BE2C (cell line): ENCODE results near the gene BCL11A.
A peak's percentile ranks its signal among the peaks of the same experiment; 100 is the strongest.

Source experiments
- DNase-seq: peaks from one replicate; pipeline ENCODE4 v3.0.0-alpha.2; 2020
- H3K27me3 ChIP-seq: fragments of 250-450 bp; sonication (Bioruptor Pico); 2 replicates; pipeline ENCODE4 v1.5.1; 2020; ENCODE audit warnings: mild to moderate bottlenecking
- H3K36me3 ChIP-seq: fragments of 250-450 bp; sonication (Bioruptor Pico); 2 replicates; pipeline ENCODE4 v1.5.1; 2020; ENCODE audit warnings: mild to moderate bottlenecking
- H3K4me1 ChIP-seq: fragments of 250-450 bp; sonication (Bioruptor Pico); 2 replicates; pipeline ENCODE4 v1.5.1; 2020
- H3K4me3 ChIP-seq: 2 replicates; pipeline ENCODE4 v1.5.1; 2011; ENCODE audit warnings: low read depth, low read length
- H3K9me3 ChIP-seq: fragments of 250-450 bp; sonication (Bioruptor Pico); 2 replicates; pipeline ENCODE4 v1.5.1; 2020
- CTCF ChIP-seq: IDR thresholded peaks from 2 replicates; pipeline ENCODE4 v1.5.1; 2012; ENCODE audit warnings: mild to moderate bottlenecking, low read depth, low read length

BCL11A gene

DNA sequence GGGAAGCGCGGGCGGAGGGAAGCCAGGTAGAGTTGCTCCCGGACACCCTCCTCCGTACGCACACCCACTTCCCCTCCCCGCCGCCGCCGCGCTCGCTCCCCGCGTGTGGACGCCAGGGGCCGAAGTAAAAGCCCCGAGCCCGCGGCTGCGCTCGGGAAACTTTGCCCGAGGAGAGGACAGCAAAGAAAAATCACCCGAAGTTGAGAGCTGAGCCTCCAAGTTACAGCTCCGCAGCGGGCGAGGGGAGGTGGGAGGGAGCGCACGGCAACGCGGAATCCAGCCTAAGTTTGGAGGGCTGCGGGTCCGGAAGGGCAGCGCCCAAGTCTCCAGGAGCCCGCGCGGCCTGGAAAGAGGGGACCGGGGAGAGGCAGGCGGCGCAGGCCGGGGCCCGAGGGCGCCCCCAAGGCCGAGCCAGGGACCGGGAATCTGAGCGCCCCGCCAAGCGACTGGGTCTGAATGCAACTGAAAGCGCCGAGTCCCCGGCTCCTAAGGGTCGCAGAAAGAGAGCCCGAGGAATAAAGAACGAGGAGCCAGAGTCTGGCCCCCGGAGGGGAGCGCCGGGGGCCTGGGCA is 706 bp upstream of the BCL11A start:
- peaks cover 27% of the 10 kb centered on the region for H3K27me3 ChIP-seq
- H3K4me3 ChIP-seq, result peak overlapping the region; percentile 68
- no peaks in the 10 kb centered on the region for H3K9me3 ChIP-seq
- H3K4me1 ChIP-seq, result no peaks in the 10 kb centered on the region
- no peak for TF ChIP-seq CTCF
- H3K36me3 ChIP-seq, result no peaks in the 10 kb centered on the region; the same call in 1 of the 2 replicates
- DNase-seq, result peak; percentile 50

- TF ChIP-seq CTCF, result no peak
- no peaks in the 10 kb centered on the region; the same call in 1 of the 2 replicates for H3K36me3 ChIP-seq
- H3K4me3 ChIP-seq, result peak overlapping the region; percentile 87
- no peaks in the 10 kb centered on the region for H3K9me3 ChIP-seq
- peaks cover 25% of the 10 kb centered on the region for H3K27me3 ChIP-seq
- no peaks in the 10 kb centered on the region for H3K4me1 ChIP-seq
- DNase-seq, result no peak
These were observed 481 bp downstream of the BCL11A start for GRCh38 chr2:60552851-60553494.

DNA sequence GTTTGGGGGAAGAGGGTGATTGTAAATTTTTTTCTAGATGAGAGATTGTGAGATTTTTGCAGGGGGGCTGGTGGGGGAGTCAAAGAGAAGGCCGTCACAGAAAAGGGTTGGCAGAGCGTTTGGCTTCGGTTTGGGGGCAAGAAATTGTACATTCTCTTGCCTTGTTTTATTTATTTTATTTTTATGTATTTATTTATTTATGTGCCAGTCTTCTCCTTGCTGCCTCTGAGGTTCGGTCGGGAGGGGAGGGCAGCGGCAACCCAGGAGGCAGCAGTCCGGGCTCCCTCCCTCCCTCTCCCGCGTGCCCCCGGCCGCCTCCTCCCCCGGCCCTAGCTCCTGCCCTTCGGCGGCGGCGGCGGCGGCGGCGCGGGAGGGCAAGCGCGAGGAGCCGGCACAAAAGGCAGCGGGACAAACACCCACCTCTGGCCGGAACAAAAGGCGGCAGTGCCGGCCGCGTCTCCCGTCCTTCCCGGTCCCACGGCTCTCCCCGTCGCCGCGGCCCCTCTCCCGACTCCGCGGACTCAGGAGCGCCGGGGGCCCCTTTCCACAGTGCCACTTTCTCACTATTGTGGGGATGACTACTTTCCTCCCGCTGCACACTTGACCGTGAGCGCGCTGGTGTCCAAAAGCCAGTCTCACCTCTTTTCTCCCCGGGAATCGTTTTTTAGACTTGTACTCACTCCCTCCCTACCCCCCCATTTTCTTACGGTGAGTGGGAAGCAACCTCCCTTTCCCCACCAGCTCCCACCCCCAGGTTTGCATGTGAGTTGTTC is 1.2 kb downstream of the BCL11A start:
- Histone ChIP-seq H3K9me3 (no peaks in the 10 kb centered on the region), H3K27me3 (peaks cover 18% of the 10 kb centered on the region), H3K4me1 (no peaks in the 10 kb centered on the region), H3K4me3 (peak overlapping the region; percentile 87), H3K36me3 (no peaks in the 10 kb centered on the region; the same call in 1 of the 2 replicates)
- no peak for TF ChIP-seq CTCF
- peak; percentile 41 for DNase-seq

GRCh38 chr2:60551240-60552077 is 2.0 kb downstream of the BCL11A start:
- TF ChIP-seq CTCF, result no peak
- Histone ChIP-seq H3K36me3 (no peaks in the 10 kb centered on the region; the same call in 1 of the 2 replicates), H3K9me3 (no peaks in the 10 kb centered on the region), H3K4me1 (no peaks in the 10 kb centered on the region), H3K27me3 (peaks cover 12% of the 10 kb centered on the region), H3K4me3 (peak overlapping the region; percentile 87)
- DNase-seq, result peak; percentile 45

DNA sequence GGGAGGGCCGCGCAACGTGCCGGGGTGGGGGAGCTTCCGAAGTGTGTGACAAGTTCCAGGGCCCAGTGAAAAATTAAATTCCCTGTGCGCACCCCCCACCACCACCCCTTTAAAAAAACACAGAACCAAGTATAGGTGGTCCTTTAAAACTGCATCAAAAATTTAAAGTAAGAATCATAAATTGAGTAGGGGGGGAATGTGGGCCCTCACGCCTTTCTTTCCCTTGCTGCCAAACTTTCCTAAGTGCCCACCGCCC is 2.5 kb downstream of the BCL11A start:
- Histone ChIP-seq H3K4me3 (peak overlapping the region; percentile 87), H3K27me3 (peaks cover 7% of the 10 kb centered on the region; the same call in 1 of the 2 replicates), H3K9me3 (no peaks in the 10 kb centered on the region), H3K36me3 (peaks cover under 1% of the 10 kb centered on the region), H3K4me1 (no peaks in the 10 kb centered on the region)
- no peak for TF ChIP-seq CTCF
- no peak for DNase-seq
